Ovary (tissue), 3 donors: ENCODE measurements around the gene CKS1B.

Source experiments
- CTCF ChIP-seq, 3 donors: fragments of 450-650 bp in 2 of 3; fragments of 200-600 bp in 1 of 3; IDR thresholded peaks; one replicate each; pipeline versions ENCODE4 v1.5.1 to v1.8.0; 2016 to 2022; ENCODE audit warnings: antibody characterized with exemption in 3 of 3, mild to moderate bottlenecking in 1 of 3
- EP300 ChIP-seq: sonication (generic); formaldehyde crosslinking; IDR thresholded peaks from one replicate; pipeline ENCODE4 v1.6.1; 2017; ENCODE audit warnings: antibody characterized with exemption
- POLR2A ChIP-seq: fragments of 450-650 bp; IDR thresholded peaks from one replicate; pipeline ENCODE4 v1.6.1; 2017; ENCODE audit warnings: antibody characterized with exemption, mild to moderate bottlenecking, moderate library complexity
- donor health status: DM: no; HTN: no; CAD: no.

- TF ChIP-seq CTCF (IDR thresholded peaks at IDR 0.05) = no peak
- TF ChIP-seq POLR2A = no peak
- no peak for TF ChIP-seq EP300
These were observed 20.9 kb upstream of the CKS1B start for GRCh38 chr1:154953611-154954038.
